Smooth muscle cell (in vitro differentiated cells): ENCODE data around the gene ZSWIM6. TPM values are rescaled to one million over a fixed set of nuclear protein-coding genes. Genes with fewer than 3 reads are reported as not detected.
"Not testable (repeated sequence)": the region's sequence is repeated elsewhere in the genome, so short reads cannot be mapped to it uniquely, and the experiment has no call there.

Source experiments
- DNase-seq: peaks from one replicate; lab custom pipeline; 2025; ENCODE audit not compliant: unreplicated experiment; lab: John Stamatoyannopoulos, UW
- H2AFZ ChIP-seq: fragments of 200-600 bp; sonication (generic); 2 replicates; pipeline ENCODE4 v1.6.0; 2016; ENCODE audit warnings: antibody characterized with exemption, low read depth, mild to moderate bottlenecking
- H3F3A ChIP-seq: fragments of 200-600 bp; sonication (generic); 2 replicates; pipeline ENCODE4 v1.6.0; 2017; ENCODE audit warnings: antibody characterized with exemption, low read depth
- H3K27ac ChIP-seq: fragments of 200-600 bp; sonication (generic); 2 replicates; pipeline ENCODE4 v1.5.1; 2016; ENCODE audit warnings: low read depth, mild to moderate bottlenecking
- H3K27me3 ChIP-seq: fragments of 200-600 bp; sonication (generic); 2 replicates; pipeline ENCODE4 v1.6.1; 2016; ENCODE audit warnings: low read depth, mild to moderate bottlenecking
- H3K36me3 ChIP-seq: fragments of 200-600 bp; sonication (generic); 2 replicates; pipeline ENCODE4 v1.5.1; 2016; ENCODE audit warnings: low read depth
- H3K4me1 ChIP-seq: fragments of 200-600 bp; sonication (generic); 2 replicates; pipeline ENCODE4 v1.5.1; 2016; ENCODE audit warnings: low read depth
- H3K4me2 ChIP-seq: fragments of 200-600 bp; sonication (generic); 2 replicates; pipeline ENCODE4 v1.6.0; 2016; ENCODE audit warnings: mild to moderate bottlenecking
- H3K4me3 ChIP-seq: fragments of 200-600 bp; sonication (generic); 2 replicates; pipeline ENCODE4 v1.5.1; 2016; ENCODE audit warnings: mild to moderate bottlenecking
- H3K79me2 ChIP-seq: fragments of 200-600 bp; sonication (generic); 2 replicates; pipeline ENCODE4 v1.6.0; 2016; ENCODE audit warnings: low read depth, mild to moderate bottlenecking
- H3K9ac ChIP-seq: fragments of 200-600 bp; sonication (generic); 2 replicates; pipeline ENCODE4 v1.6.0; 2016; ENCODE audit warnings: low read depth
- H3K9me3 ChIP-seq: fragments of 200-600 bp; sonication (generic); replicated peaks from 2 replicates; pipeline ENCODE4 v1.5.1; 2016; ENCODE audit warnings: low read depth
- H4K20me1 ChIP-seq: fragments of 200-600 bp; sonication (generic); 2 replicates; pipeline ENCODE4 v1.6.0; 2016; ENCODE audit warnings: low read depth
- WGBS: methylation state at CpG from one replicate; pipeline ENCODE4 v1.1.7; 2016; ENCODE audit warnings: low lambda C conversion rate; 5-methylcytosine and 5-hydroxymethylcytosine counted together
- polyA plus RNA-seq: library from polyadenylated mRNA; unstranded; fragments of >200 nt; fragmentation: Nextera tagmentation; extraction: Ambion mirVana; gene quantifications from 2 replicates; pipeline ENCODE4 v1.2.1, GENCODE V29; 2016
- total RNA-seq: library from RNA; depleted of rRNA; stranded (reverse); fragments of >200 nt; gene quantifications from 2 replicates; pipeline ENCODE4 v1.2.3, GENCODE V29; 2014
- TF ChIP-seq, protein P1 (sequence below): fragments of 200-600 bp; sonication (generic); IDR thresholded peaks from 2 replicates; pipeline ENCODE4 v1.5.1; 2017; ENCODE audit warnings: borderline replicate concordance, mild to moderate bottlenecking, antibody characterized with exemption; ENCODE audit not compliant: insufficient read depth, poor library complexity, severe bottlenecking

ZSWIM6 gene
- total and polyA plus RNA-seq, 2 experiments from 2014 or later: 9.1 to 25.5 TPM

DNA sequence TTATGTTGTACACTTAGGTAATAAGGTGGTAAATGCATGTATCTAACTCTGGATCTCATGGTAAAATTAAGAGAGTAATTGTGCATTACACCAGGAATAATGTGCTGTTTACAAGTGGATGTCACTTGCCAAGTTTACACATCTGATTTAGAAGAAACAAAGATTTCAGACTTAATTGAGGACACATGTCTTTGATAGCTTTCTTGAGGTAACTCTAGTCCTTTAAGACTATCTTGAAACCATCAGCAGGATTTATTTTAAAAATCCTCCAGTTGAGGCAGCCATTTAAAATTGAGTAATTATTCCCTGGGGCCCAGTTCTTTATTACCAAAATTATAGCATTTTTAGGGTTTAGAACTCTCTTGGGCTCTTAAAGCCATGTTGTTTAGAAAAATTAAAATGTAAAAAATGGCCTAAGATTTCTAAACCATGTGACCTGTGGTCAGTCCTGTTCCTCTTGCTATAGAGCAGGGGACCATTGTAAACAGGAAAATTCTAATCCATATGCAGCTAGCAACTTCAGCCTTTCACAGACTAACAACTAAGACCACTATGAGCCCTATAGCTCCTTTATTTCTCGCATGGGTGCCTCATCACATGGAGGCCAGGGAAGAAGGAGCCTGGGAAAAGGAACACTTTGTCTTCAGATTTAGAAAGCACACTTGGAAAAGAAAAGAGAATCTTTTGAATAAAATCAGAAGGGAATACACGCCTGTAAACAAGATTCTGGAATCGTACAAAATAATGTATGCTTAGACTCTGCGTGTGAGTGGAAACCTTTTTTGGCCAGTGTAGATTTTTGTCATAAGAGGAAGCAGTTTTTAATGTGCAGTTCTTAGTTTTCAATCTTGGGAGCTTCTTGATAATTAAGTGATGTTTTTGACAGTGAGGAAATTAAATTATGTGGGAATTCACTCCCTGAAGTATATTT lies 71.2 kb downstream of the ZSWIM6 start:
- no peak for DNase-seq
- H3K27me3 ChIP-seq: no peaks in the 10 kb centered on the region
- no peaks in the 10 kb centered on the region for H3K36me3 ChIP-seq
- no peak overlapping the region for H2AFZ ChIP-seq
- no peak overlapping the region for H3K4me3 ChIP-seq
- TF ChIP-seq, protein P1, sequence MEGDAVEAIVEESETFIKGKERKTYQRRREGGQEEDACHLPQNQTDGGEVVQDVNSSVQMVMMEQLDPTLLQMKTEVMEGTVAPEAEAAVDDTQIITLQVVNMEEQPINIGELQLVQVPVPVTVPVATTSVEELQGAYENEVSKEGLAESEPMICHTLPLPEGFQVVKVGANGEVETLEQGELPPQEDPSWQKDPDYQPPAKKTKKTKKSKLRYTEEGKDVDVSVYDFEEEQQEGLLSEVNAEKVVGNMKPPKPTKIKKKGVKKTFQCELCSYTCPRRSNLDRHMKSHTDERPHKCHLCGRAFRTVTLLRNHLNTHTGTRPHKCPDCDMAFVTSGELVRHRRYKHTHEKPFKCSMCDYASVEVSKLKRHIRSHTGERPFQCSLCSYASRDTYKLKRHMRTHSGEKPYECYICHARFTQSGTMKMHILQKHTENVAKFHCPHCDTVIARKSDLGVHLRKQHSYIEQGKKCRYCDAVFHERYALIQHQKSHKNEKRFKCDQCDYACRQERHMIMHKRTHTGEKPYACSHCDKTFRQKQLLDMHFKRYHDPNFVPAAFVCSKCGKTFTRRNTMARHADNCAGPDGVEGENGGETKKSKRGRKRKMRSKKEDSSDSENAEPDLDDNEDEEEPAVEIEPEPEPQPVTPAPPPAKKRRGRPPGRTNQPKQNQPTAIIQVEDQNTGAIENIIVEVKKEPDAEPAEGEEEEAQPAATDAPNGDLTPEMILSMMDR: no peak
- H3K9ac ChIP-seq: no peak overlapping the region
- peaks cover 38% of the 10 kb centered on the region for H3K4me1 ChIP-seq
- peak overlapping the region; percentile 51 for H3K27ac ChIP-seq
- no peaks in the 10 kb centered on the region for H3K9me3 ChIP-seq
- peaks cover 98% of the 10 kb centered on the region for H4K20me1 ChIP-seq
- WGBS: 93% methylated on average over 4 of the region's 4 CpGs
- peak overlapping the region; percentile 53 for H3K4me2 ChIP-seq
- peaks cover 100% of the 10 kb centered on the region for H3K79me2 ChIP-seq
- H3F3A ChIP-seq: peaks cover 13% of the 10 kb centered on the region

DNA sequence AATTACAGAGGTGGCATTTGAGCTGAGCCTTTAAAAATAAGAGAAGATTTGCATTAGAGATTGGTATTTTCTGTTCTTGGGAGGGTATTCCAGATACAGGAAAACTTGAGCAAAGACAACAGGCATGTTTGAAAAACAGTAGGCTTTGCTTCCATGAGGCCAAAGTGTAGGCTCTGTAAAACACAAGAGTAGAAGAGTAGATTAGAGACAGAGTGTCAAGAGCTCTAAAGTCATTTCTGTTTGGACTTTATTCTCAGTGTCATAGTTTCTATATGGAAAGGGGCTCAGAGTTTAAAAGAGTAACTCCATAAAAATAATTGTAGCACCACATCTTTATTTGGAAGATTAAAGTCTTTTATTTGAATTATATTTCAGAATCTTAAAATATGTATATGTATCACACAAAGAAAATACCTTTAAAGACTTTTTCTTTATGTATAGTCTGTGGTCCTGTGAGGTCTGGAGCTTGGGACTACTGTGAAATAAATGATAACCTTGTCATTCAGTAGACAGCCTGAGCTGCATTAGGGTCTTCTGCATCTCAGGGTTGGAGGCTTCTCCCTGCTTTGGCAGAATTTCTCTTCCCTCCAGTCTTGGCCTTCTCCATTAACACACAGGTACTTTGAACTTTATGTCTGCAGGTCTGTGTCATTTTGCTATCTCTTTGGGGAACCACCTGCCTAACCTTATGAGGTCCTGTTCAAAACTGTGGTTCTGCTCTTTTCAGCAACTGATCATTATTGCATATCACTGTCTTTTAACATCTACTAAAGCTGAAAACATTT lies 73.6 kb downstream of the ZSWIM6 start:
- Histone ChIP-seq H4K20me1 (peaks cover 79% of the 10 kb centered on the region), H3K79me2 (peaks cover 85% of the 10 kb centered on the region), H3K36me3 (no peaks in the 10 kb centered on the region), H2AFZ (no peak overlapping the region), H3K4me2 (no peak overlapping the region), H3K4me1 (peaks cover 46% of the 10 kb centered on the region), H3K9me3 (no peaks in the 10 kb centered on the region), H3K4me3 (no peak overlapping the region), H3K9ac (no peak overlapping the region), H3K27ac (peak overlapping the region; percentile 3), H3F3A (peaks cover 17% of the 10 kb centered on the region), H3K27me3 (no peaks in the 10 kb centered on the region)
- TF ChIP-seq, protein P1: no peak
- no peak for DNase-seq

DNA sequence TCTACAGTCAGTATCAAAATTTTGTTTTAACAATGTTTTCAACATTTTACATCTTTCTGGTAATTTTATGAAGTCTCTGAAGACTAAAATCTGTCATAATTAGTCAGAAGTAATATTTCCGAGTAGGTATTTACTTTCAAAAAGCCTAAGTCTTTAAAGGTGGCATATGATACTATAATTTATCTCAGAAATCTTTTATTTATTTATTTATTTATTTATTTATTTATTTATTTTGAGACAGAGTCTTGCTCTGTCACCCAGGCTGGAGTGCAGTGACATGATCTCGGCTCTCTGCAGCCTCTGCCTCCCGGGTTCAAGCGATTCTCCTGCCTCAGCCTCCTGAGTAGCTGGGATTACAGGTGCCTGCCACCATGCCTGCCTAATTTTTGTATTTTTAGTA lies 74.4 kb downstream of the ZSWIM6 start:
- Histone ChIP-seq H4K20me1 (peaks cover 79% of the 10 kb centered on the region), H3K79me2 (peaks cover 85% of the 10 kb centered on the region), H3K4me1 (peaks cover 46% of the 10 kb centered on the region), H3F3A (peaks cover 17% of the 10 kb centered on the region)
- not testable (repeated sequence) for H3K9me3 ChIP-seq, DNase-seq, H3K4me2 ChIP-seq, H3K27me3 ChIP-seq, H3K4me3 ChIP-seq, H3K27ac ChIP-seq, H2AFZ ChIP-seq, H3K36me3 ChIP-seq, H3K9ac ChIP-seq
- WGBS: 94% methylated on average over 4 of the region's 4 CpGs

DNA sequence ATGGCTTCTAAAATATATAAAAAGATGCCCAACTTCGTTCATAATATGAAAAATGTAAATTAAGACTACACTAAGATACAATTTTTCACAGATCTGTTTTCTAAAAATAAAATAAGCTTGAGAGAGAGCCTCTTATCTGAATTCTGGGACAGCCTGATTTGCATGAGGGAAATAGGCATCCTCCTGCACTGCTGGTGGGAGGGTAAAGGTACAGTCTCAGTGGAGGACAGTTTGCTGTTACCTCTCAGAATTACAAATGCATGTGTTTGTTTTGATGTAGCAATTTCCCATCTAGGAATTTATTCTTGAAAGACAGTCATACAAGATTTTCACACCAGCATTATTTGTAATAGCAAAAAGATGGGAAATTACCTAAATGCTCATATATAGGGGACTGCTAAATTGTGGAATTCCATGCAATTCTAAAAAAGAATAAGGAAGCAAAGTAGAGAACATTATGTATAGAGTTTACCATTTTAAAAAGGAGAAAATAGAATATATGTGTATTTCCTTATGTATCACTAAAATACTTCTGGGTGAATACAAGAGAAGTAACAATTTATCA lies 75.7 kb downstream of the ZSWIM6 start:
- Histone ChIP-seq H3K27me3 (no peaks in the 10 kb centered on the region), H3K27ac (peak overlapping the region; percentile 69), H3K4me3 (no peak overlapping the region), H3K4me1 (peaks cover 35% of the 10 kb centered on the region), H3F3A (peaks cover 14% of the 10 kb centered on the region), H2AFZ (no peak overlapping the region), H3K36me3 (no peaks in the 10 kb centered on the region), H3K9me3 (no peaks in the 10 kb centered on the region), H3K9ac (no peak overlapping the region), H4K20me1 (peaks cover 79% of the 10 kb centered on the region), H3K4me2 (peak overlapping the region; percentile 78), H3K79me2 (peaks cover 85% of the 10 kb centered on the region)
- 71% methylated on average over 1 of the region's 1 CpG for WGBS
- no peak for DNase-seq
- TF ChIP-seq, protein P1: no peak
